H4 (cell line): Measurements from ENCODE around the gene RBM14. TPM values are rescaled to one million over a fixed set of nuclear protein-coding genes. Genes with fewer than 3 reads are reported as not detected.
"Not testable (repeated sequence)": the region's sequence is repeated elsewhere in the genome, so short reads cannot be mapped to it uniquely, and the experiment has no call there.

Source experiments
- DNase-seq: peaks from one replicate; pipeline ENCODE4 v3.0.0-alpha.2; 2015; ENCODE audit warnings: low spot score
- total RNA-seq: library from RNA; depleted of rRNA; stranded (reverse); fragments of >200 nt; shearing (Covaris generic); gene quantifications from 2 replicates; pipeline ENCODE4 v1.2.3, GENCODE V29; 2014; rRNA removed

RBM14 gene, protein sequence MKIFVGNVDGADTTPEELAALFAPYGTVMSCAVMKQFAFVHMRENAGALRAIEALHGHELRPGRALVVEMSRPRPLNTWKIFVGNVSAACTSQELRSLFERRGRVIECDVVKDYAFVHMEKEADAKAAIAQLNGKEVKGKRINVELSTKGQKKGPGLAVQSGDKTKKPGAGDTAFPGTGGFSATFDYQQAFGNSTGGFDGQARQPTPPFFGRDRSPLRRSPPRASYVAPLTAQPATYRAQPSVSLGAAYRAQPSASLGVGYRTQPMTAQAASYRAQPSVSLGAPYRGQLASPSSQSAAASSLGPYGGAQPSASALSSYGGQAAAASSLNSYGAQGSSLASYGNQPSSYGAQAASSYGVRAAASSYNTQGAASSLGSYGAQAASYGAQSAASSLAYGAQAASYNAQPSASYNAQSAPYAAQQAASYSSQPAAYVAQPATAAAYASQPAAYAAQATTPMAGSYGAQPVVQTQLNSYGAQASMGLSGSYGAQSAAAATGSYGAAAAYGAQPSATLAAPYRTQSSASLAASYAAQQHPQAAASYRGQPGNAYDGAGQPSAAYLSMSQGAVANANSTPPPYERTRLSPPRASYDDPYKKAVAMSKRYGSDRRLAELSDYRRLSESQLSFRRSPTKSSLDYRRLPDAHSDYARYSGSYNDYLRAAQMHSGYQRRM
- 27.5 and 34.3 TPM in 2 replicates for total RNA-seq

DNA sequence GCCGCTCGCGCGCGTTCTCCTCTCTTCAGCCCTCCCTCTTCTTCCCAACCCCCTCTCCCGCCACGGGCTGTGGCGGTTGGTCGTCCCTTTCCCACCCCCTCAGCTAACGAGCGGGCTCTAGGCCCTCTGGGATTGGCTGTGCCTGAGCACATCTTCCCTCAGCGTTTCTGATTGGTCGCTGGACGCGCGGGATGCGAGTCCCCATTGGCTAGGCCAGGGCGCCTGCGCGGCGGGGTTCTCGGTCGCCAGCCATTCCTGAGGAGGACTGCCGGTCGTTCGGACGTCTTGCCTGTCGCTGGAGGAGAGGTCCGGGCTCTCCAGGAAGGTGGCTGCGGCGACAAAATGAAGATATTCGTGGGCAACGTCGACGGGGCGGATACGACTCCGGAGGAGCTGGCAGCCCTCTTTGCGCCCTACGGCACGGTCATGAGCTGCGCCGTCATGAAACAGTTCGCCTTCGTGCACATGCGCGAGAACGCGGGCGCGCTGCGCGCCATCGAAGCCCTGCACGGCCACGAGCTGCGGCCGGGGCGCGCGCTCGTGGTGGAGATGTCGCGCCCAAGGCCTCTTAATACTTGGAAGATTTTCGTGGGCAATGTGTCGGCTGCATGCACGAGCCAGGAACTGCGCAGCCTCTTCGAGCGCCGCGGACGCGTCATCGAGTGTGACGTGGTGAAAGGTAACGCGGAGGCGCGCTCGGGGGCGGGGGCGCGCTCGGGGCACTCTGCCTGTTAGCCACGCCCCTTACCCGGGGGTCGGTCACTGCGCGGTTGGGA lies at the start of gene RBM14:
RBM14 (plus strand) TSS at position 252 of the 776 bp plus-strand sequence; CDS start at position 343, 91 bp downstream.
- peak; percentile 99 for DNase-seq

- no peak for DNase-seq
Observed at GRCh38 chr11:66567787-66568123, 48.7 kb upstream of the RBM14 start.

- DNase-seq = peak; percentile 47
Observed at GRCh38 chr11:66568124-66568916, 48.1 kb upstream of the RBM14 start, which contains the start of gene CTSF. Gene CTSF (minus strand): TSS chr11:66568606. CDS start chr11:66568486, 120 bp downstream.

- DNase-seq = no peak
Observed at GRCh38 chr11:66569076-66569475, 47.4 kb upstream of the RBM14 start.

GRCh38 chr11:66570079-66570849 lies 46.2 kb upstream of the RBM14 start:
- DNase-seq = no peak

DNA sequence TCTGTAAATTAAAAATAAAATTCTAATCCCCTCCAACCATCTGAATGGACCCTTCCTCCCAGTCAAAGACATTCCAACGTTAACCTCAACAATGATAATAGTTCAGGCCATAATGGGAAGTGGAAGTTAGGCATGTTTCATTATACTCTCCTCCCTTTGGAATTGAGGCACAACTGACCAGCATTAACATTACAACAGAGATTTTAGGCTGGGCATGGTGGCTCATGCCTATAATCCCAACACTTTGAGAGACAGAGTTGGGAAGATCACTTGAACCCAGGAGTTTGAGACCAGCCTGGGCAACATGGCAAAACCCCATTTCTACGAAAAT lies 45.6 kb upstream of the RBM14 start:
- DNase-seq = no peak

GRCh38 chr11:66579017-66579606 lies 37.3 kb upstream of the RBM14 start:
- DNase-seq = no peak

DNA sequence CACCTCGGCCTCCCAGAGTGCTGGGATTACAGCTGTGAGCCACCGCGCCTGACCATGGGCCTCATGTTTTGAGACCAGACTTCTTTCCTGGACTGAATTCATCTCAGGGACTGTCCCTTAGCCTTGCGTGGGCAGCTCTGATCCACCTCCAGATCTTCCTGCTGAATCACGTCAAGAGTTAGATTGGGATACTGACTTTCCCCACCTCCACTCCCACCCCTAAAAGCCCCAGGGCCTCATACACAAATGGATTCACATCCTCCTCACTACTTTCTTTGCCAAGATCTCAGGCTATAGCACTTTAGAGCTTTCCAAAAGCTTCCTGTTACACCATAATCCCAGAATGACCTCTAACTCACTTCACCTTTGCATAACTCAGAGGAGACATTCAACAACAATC lies 35.6 kb upstream of the RBM14 start:
- no peak for DNase-seq

DNA sequence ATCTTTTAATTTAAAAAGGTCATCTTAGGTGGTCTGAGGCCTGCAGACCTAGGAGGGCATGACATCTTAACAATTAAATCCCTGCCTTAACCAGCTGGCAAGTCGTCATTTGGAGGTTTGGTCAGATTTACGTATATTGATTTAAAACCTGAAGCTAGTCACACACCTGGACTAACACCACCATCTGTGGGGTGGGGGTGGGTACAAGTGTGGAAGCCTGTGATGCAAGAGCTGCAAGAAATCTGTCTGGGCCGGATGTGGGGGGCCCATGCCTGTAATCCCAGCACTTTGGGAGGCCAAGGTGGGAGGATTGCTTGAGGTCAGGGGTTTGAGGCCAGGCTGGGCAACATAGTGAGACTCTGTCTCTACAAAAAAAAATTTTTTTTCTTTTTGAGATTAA lies 35.2 kb upstream of the RBM14 start:
- DNase-seq = no peak

- not testable (repeated sequence) for DNase-seq
Observed at GRCh38 chr11:66582565-66583147, 33.8 kb upstream of the RBM14 start.

- DNase-seq = not testable (repeated sequence)
Observed at GRCh38 chr11:66585447-66585846, 31.0 kb upstream of the RBM14 start.

- DNase-seq = no peak
Observed at GRCh38 chr11:66586136-66586535, 30.3 kb upstream of the RBM14 start.

GRCh38 chr11:66589315-66589714 lies 27.1 kb upstream of the RBM14 start:
- not testable (repeated sequence) for DNase-seq

- no peak for DNase-seq
Observed at GRCh38 chr11:66589996-66590675, 26.3 kb upstream of the RBM14 start.

DNA sequence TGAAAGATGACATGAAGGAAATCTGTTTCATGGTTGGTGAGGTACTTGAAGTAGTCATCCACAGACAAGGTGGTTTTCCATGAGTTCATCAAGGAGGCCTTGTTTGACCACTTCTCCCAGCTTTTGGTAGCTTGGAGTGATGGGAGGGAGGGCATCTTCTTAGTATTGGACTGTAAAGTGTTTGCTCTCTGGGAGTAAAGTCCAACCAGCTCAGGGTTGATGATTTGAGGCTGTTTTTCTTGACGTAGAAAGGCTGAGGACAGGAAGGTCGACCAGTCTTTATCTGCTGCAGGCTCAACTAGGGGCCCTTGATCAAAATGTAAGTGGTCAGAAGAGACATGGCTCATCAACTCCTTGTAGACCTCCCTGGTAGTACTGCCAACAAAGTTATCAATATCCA lies 25.3 kb upstream of the RBM14 start:
- no peak for DNase-seq

DNA sequence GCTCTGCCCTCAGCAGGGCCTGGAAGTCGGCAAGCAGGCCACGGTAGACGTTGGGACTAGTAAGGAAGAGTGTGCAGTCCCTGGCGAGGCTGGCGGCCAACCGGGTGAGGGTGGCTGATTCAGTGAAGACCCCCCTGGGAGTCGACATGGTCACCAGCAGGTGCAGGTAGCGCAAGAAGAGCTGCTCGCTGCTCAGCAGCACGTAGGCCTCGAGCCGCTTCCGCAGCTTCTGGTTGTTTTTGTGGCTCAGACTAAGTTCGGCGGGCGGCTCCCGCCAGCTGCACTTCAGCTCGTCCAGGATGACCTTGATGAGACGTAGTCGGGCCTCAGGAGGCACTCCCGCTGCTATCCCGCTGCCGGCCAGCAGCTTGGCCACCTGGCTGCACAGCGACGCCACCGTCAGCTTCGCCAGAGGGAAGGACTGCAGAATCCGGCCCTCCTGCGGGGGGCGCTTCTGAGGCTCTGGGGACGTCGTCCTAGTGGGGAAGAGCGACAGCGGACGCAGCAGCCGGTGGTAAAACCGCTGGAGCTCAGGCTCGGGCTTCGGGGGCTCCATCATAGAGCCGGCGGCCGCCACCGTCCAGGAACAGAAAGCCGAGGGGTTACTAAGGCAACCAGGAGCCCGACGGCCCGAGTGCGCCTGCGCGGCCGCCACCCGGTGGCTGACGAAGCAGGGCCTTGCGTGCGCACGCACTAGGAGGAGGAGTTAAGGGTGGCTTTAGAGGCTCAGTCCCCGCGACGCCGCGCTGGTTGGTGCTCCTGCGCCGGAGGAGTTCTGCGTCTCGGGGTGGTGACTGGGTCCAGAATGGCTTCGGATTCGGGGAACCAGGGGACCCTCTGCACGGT lies 23.8 kb upstream of the RBM14 start, which contains the start of the genes CCDC87 and CCS:
CCDC87 (minus strand) TSS at position 607 of the 846 bp plus-strand sequence; CDS start at position 559, 48 bp downstream.
CCS (plus strand) TSS at position 729 of the 846 bp plus-strand sequence; CDS start at position 806, 77 bp downstream.
- peak; percentile 92 for DNase-seq

DNA sequence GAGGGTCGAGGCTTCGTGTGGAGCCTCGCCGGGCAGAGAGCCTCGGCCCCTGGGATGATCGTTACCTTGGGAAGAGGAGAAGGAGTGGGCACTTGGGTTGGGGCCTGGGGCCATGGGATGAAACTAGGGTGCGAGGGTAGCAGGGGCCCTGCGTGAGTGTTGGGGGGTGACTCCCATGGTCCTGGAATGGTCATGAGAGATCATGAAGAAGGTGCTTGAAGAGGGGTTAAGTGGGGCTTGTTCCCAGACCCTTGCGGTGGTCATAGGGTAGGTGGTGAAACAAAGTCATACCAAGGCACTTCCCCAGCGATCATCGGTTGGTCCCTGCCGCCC lies 23.2 kb upstream of the RBM14 start:
- no peak for DNase-seq

- no peak for DNase-seq
Observed at GRCh38 chr11:66593650-66594049, 22.8 kb upstream of the RBM14 start.
